OCI-LY1 (cell line): ENCODE results near the gene ADAMTS9.

Experiments used
- H2AFZ ChIP-seq: fragments of 200-600 bp; sonication (generic), shearing (Covaris generic); 2 replicates; pipeline ENCODE4 v1.6.0; 2014; ENCODE audit warnings: antibody characterized with exemption, mild to moderate bottlenecking, low read length
- H3F3A ChIP-seq: fragments of 200-600 bp; sonication (generic), shearing (Covaris generic); 2 replicates; pipeline ENCODE4 v1.6.0; 2014; ENCODE audit warnings: mild to moderate bottlenecking, antibody characterized with exemption, low read length, moderate library complexity; ENCODE audit not compliant: insufficient read depth
- H3K27ac ChIP-seq: fragments of 200-600 bp; sonication (generic); 2 replicates; pipeline ENCODE4 v1.5.1; 2014; ENCODE audit warnings: low read length, mixed run types, mild to moderate bottlenecking, low read depth; ENCODE audit not compliant: poor library complexity, severe bottlenecking
- H3K27me3 ChIP-seq: fragments of 200-600 bp; sonication (generic); 2 replicates; pipeline ENCODE4 v1.6.0; 2014; ENCODE audit warnings: antibody characterized with exemption, mild to moderate bottlenecking, low read length, moderate library complexity; ENCODE audit not compliant: insufficient read depth
- H3K36me3 ChIP-seq: fragments of 200-600 bp; sonication (generic); 2 replicates; pipeline ENCODE4 v1.6.1; 2014; ENCODE audit warnings: mild to moderate bottlenecking, antibody characterized with exemption, low read length, moderate library complexity, mixed read lengths; ENCODE audit not compliant: insufficient read depth
- H3K4me1 ChIP-seq: fragments of 200-600 bp; sonication (generic); 2 replicates; pipeline ENCODE4 v1.5.1; 2014; ENCODE audit warnings: mild to moderate bottlenecking, low read length, moderate library complexity; ENCODE audit not compliant: insufficient read depth, severe bottlenecking
- H3K4me2 ChIP-seq: fragments of 200-600 bp; sonication (generic), shearing (Covaris generic); 2 replicates; pipeline ENCODE4 v1.6.1; 2014; ENCODE audit warnings: low read length
- H3K4me3 ChIP-seq: fragments of 200-600 bp; sonication (generic); 2 replicates; pipeline ENCODE4 v1.5.1; 2014; ENCODE audit warnings: low read length, low read depth, mild to moderate bottlenecking, mixed read lengths; ENCODE audit not compliant: poor library complexity, severe bottlenecking
- H3K79me2 ChIP-seq: fragments of 200-600 bp; shearing (Covaris generic); 2 replicates; pipeline ENCODE4 v1.6.1; 2016; ENCODE audit warnings: mixed run types, low read length, mixed read lengths; ENCODE audit not compliant: insufficient read depth
- H3K9ac ChIP-seq: fragments of 200-600 bp; sonication (generic), shearing (Covaris generic); 2 replicates; pipeline ENCODE4 v1.6.1; 2014; ENCODE audit warnings: mild to moderate bottlenecking, low read length, mixed read lengths
- H3K9me2 ChIP-seq: fragments of 200-600 bp; sonication (generic), shearing (Covaris generic); 2 replicates; pipeline ENCODE4 v1.6.1; 2014; ENCODE audit warnings: low read depth, mild to moderate bottlenecking, low read length, mixed read lengths
- H3K9me3 ChIP-seq: fragments of 200-600 bp; shearing (Covaris generic); 2 replicates; pipeline ENCODE4 v1.6.1; 2014; ENCODE audit warnings: low read length, mixed read lengths
- H4K20me1 ChIP-seq: fragments of 200-600 bp; sonication (generic), shearing (Covaris generic); 2 replicates; pipeline ENCODE4 v1.6.0; 2016; ENCODE audit warnings: mild to moderate bottlenecking, low read length; ENCODE audit not compliant: insufficient read depth
- CTCF ChIP-seq: fragments of 200-600 bp; sonication (generic), shearing (Covaris generic); IDR thresholded peaks from 2 replicates; pipeline ENCODE4 v1.5.1; 2017; ENCODE audit warnings: mild to moderate bottlenecking, antibody characterized with exemption, low read length, moderate library complexity, mixed read lengths
- EZH2 ChIP-seq: fragments of 200-600 bp; sonication (generic), shearing (Covaris generic); IDR thresholded peaks from 2 replicates; pipeline ENCODE4 v1.8.0; 2017; ENCODE audit warnings: borderline replicate concordance, mixed run types, mild to moderate bottlenecking, antibody characterized with exemption, low read length, moderate library complexity, mixed read lengths

Gene ADAMTS9

GRCh38 chr3:64556046-64556445 is 131.8 kb downstream of the ADAMTS9 start:
- TF ChIP-seq CTCF (no peak), EZH2 (no peak)
- Histone ChIP-seq H3K4me3 (no peak overlapping the region), H3K79me2 (no peaks in the 10 kb centered on the region), H4K20me1 (no peaks in the 10 kb centered on the region), H3K9me3 (no peaks in the 10 kb centered on the region), H3K36me3 (no peaks in the 10 kb centered on the region), H3K27ac (no peak overlapping the region), H3F3A (no peaks in the 10 kb centered on the region), H3K4me1 (no peaks in the 10 kb centered on the region), H3K9ac (no peak overlapping the region), H3K4me2 (no peak overlapping the region), H2AFZ (no peak overlapping the region), H3K27me3 (no peaks in the 10 kb centered on the region), H3K9me2 (no peaks in the 10 kb centered on the region)

- Histone ChIP-seq H3K4me2 (no peak overlapping the region), H3K4me1 (no peaks in the 10 kb centered on the region), H3K9me3 (no peaks in the 10 kb centered on the region), H2AFZ (no peak overlapping the region), H3K27ac (no peak overlapping the region), H3K4me3 (no peak overlapping the region), H3F3A (no peaks in the 10 kb centered on the region), H3K79me2 (no peaks in the 10 kb centered on the region), H3K9ac (no peak overlapping the region), H3K36me3 (no peaks in the 10 kb centered on the region), H3K27me3 (no peaks in the 10 kb centered on the region), H4K20me1 (no peaks in the 10 kb centered on the region), H3K9me2 (no peaks in the 10 kb centered on the region)
- TF ChIP-seq EZH2 (no peak), CTCF (no peak)
These were observed 132.4 kb downstream of the ADAMTS9 start for GRCh38 chr3:64555351-64555750.

- Histone ChIP-seq H3K4me1 (no peaks in the 10 kb centered on the region), H3K9ac (no peak overlapping the region), H3K4me2 (no peak overlapping the region), H3K9me2 (no peaks in the 10 kb centered on the region), H3F3A (no peaks in the 10 kb centered on the region), H4K20me1 (no peaks in the 10 kb centered on the region), H2AFZ (no peak overlapping the region), H3K36me3 (no peaks in the 10 kb centered on the region), H3K9me3 (no peaks in the 10 kb centered on the region), H3K79me2 (no peaks in the 10 kb centered on the region), H3K27me3 (no peaks in the 10 kb centered on the region), H3K27ac (no peak overlapping the region), H3K4me3 (no peak overlapping the region)
- TF ChIP-seq EZH2 (no peak), CTCF (no peak)
These were observed 133.5 kb downstream of the ADAMTS9 start for GRCh38 chr3:64554096-64554920.
